A549 (cell line): ENCODE results near the gene PLSCR3. TPM values are rescaled to one million over a fixed set of nuclear protein-coding genes. Genes with fewer than 3 reads are reported as not detected.
A peak's percentile ranks its signal among the peaks of the same experiment; 100 is the strongest.

Experiments
- ATAC-seq, 2 experiments: fragments of 200-7000 bp in 1 of 2; fragments of >200 bp in 1 of 2; cut with Nextera tagmentation in 1 of 2; cut with Tn5 transposase in 1 of 2; 3 replicates each; pipeline versions ENCODE4 v1.8.0 to v1.9.1; 2018 to 2020; ENCODE audit warnings: mild to moderate bottlenecking in 1 of 2, moderate library complexity in 1 of 2
- CTCF ChIA-PET: fragments of 300-600 bp; sonication (Branson Sonifier 250); formaldehyde crosslinking; extraction: SDS; loops from one replicate; lab custom pipeline; 2021; ENCODE audit warnings: antibody characterized with exemption, inconsistent platforms; lab: Yijun Ruan, JAX
- POLR2A ChIA-PET: fragments of 350-600 bp; formaldehyde crosslinking; extraction: SDS; loops from one replicate; lab custom pipeline; 2021; ENCODE audit warnings: antibody characterized with exemption, inconsistent platforms; lab: Yijun Ruan, JAX
- DNase-seq, 2 experiments: peaks; one replicate each; pipeline versions ENCODE4 v3.0.0 to v3.0.0-alpha.2; 2011 to 2016; ENCODE audit warnings: low read depth in 1 of 2, low spot score in 1 of 2
- FAIRE-seq: peaks from 2 replicates; lab custom pipeline; 2011; peaks lifted over from hg19 to GRCh38; lab: Jason Lieb, UNC
- H3K27ac ChIP-seq, 2 experiments: fragments of >200 bp; sonication (Bioruptor Twin); formaldehyde crosslinking; 3 replicates each; pipeline ENCODE4 v1.5.1; 2016 to 2017
- H3K4me1 ChIP-seq: fragments of >200 bp; sonication (Bioruptor Twin); formaldehyde crosslinking; 3 replicates; pipeline ENCODE4 v1.6.1; 2016
- H3K4me2 ChIP-seq: fragments of >200 bp; sonication (Bioruptor Twin); formaldehyde crosslinking; 3 replicates; pipeline ENCODE4 v1.6.1; 2016
- H3K4me3 ChIP-seq: fragments of >200 bp; sonication (Bioruptor Twin); formaldehyde crosslinking; 3 replicates; pipeline ENCODE4 v1.5.1; 2016
- H3K9me3 ChIP-seq: fragments of >200 bp; sonication (Bioruptor Twin); formaldehyde crosslinking; 3 replicates; pipeline ENCODE4 v1.6.1; 2016
- BCL3 ChIP-seq: fragments of >200 bp; sonication (Bioruptor Twin); formaldehyde crosslinking; IDR thresholded peaks from 3 replicates; pipeline ENCODE4 v1.6.1; 2016
- CBX2 ChIP-seq: fragments of 200-600 bp; sonication (generic); IDR thresholded peaks from 2 replicates; pipeline ENCODE4 v1.6.1; 2016; ENCODE audit warnings: low read depth, mild to moderate bottlenecking, borderline replicate concordance
- E2F6 ChIP-seq: IDR thresholded peaks from 2 replicates; pipeline ENCODE4 v1.6.1; 2012; ENCODE audit warnings: low read depth, borderline replicate concordance
- GATA3 ChIP-seq: IDR thresholded peaks from 2 replicates; pipeline ENCODE4 v1.6.1; 2012; ENCODE audit warnings: borderline replicate concordance
- HEYL ChIP-seq: fragments of 250-450 bp; sonication (Bioruptor Pico); IDR thresholded peaks from 2 replicates; pipeline ENCODE4 v1.8.0; 2021; ENCODE audit warnings: mild to moderate bottlenecking, moderate library complexity
- JUN ChIP-seq, 2 experiments: fragments of >200 bp; sonication (Bioruptor Twin); formaldehyde crosslinking; IDR thresholded peaks; 2 replicates in 1 of 2; 3 replicates in 1 of 2; pipeline ENCODE4 v1.6.1; 2016 to 2017
- JUNB ChIP-seq: fragments of >200 bp; sonication (Bioruptor Twin); formaldehyde crosslinking; IDR thresholded peaks from 2 replicates; pipeline ENCODE4 v1.6.1; 2016
- MAFK ChIP-seq: fragments of 450-650 bp; IDR thresholded peaks from 2 replicates; pipeline ENCODE4 v1.6.1; 2014; ENCODE audit not compliant: partially characterized antibody
- PBX3 ChIP-seq: IDR thresholded peaks from 2 replicates; pipeline ENCODE4 v1.6.1; 2012
- PHF8 ChIP-seq: fragments of 200-600 bp; sonication (generic); IDR thresholded peaks from 2 replicates; pipeline ENCODE4 v1.6.1; 2016; ENCODE audit warnings: low read depth, mild to moderate bottlenecking, antibody characterized with exemption, moderate library complexity, borderline replicate concordance
- POLR2A ChIP-seq: IDR thresholded peaks from 2 replicates; pipeline ENCODE4 v1.6.1; 2012; ENCODE audit warnings: mild to moderate bottlenecking, low read length
- RAD21 ChIP-seq, 2 experiments: fragments of >200 bp in 1 of 2; sonication (Bioruptor Twin) in 1 of 2; formaldehyde crosslinking in 1 of 2; IDR thresholded peaks in 1 of 2; conservative IDR thresholded peaks in 1 of 2; 2 replicates in 1 of 2; 3 replicates in 1 of 2; pipeline ENCODE4 v1.6.1; 2012 to 2018; ENCODE audit warnings: inconsistent platforms in 1 of 2
- TFCP2L1 ChIP-seq: fragments of 250-450 bp; sonication (Bioruptor Pico); IDR thresholded peaks from 2 replicates; pipeline ENCODE4 v1.5.0; 2021; ENCODE audit warnings: mild to moderate bottlenecking
- WGBS: methylation state at CpG from one replicate; pipeline ENCODE4 v1.1.6; 2017; ENCODE audit errors: missing lambda C conversion rate; 5-methylcytosine and 5-hydroxymethylcytosine counted together
- polyA plus RNA-seq, 4 experiments: library from polyadenylated mRNA; depleted of rRNA in 3 of 4; stranded (reverse); fragments of >200 nt; fragmentation: RNase III in 1 of 4; extraction: RNeasy Plus Mini Kit Qiagen cat#74134 plus additional on column Dnase treatment in 1 of 4; gene quantifications; 2 replicates in 3 of 4; 3 replicates in 1 of 4; pipeline ENCODE4 v1.2.3, GENCODE V29; 2011 to 2017

The PLSCR3 gene
- polyA plus RNA-seq, 2 of the 4 experiments (the other 2 are of a cell fraction) = 11.0 to 29.6 TPM

- Histone ChIP-seq H3K4me3 (no peak overlapping the region), H3K4me1 (peaks cover 19% of the 10 kb centered on the region), H3K4me2 (peak overlapping the region; percentile 99), H3K9me3 (no peaks in the 10 kb centered on the region), H3K27ac (no peak overlapping the region)
- no peak for DNase-seq
- peak; percentile 30 for TF ChIP-seq MAFK
- TF ChIP-seq RAD21 (conservative IDR thresholded peaks at IDR 0.05 in 1 of 2, IDR thresholded peaks at IDR 0.05 in 1 of 2) = no peak
- 78% methylated on average over 11 of the region's 12 CpGs for WGBS
- ChIA-PET CTCF (interaction anchor here (0.8 to 2.5 kb wide), 9 partner anchors 10 to 155 kb away, joined by 3 to 15 read pairs (median 3); partner anchors contain the start of gene SENP3), POLR2A (interaction anchor here (1.2 kb wide), 2 partner anchors 12 to 31 kb away, joined by 3 to 4 read pairs; partner anchors contain the start of gene PLSCR3)
- FAIRE-seq = no peak
- no peak for ATAC-seq
Measured at GRCh38 chr17:7406235-7406825, 12.0 kb upstream of the PLSCR3 start.

- Histone ChIP-seq H3K4me1 (peaks cover 22% of the 10 kb centered on the region), H3K4me2 (peak overlapping the region; percentile 99), H3K9me3 (no peaks in the 10 kb centered on the region), H3K4me3 (peak overlapping the region; percentile 88), H3K27ac (peak overlapping the region; percentile 81 to 92)
- 52% methylated on average over 18 of the region's 38 CpGs for whole genome bisulfite sequencing
- no peak for TF ChIP-seq CBX2
- ATAC-seq (no peak), FAIRE-seq (no peak), DNase-seq (no peak)
- POLR2A ChIA-PET = interaction anchor here (1.2 kb wide), 2 partner anchors 11 to 31 kb away, joined by 3 to 4 read pairs; partner anchors contain the start of gene PLSCR3
- CTCF ChIA-PET = interaction anchor here (0.5 to 3.2 kb wide), 7 partner anchors 18 to 156 kb away, joined by 3 to 15 read pairs (median 5); partner anchors contain the start of gene SENP3
Measured at GRCh38 chr17:7405350-7406234, 11.3 kb upstream of the PLSCR3 start.

GRCh38 chr17:7404737-7405349 lies 10.5 kb upstream of the PLSCR3 start:
- FAIRE-seq (no peak), ATAC-seq (peak; percentile 38 to 43), DNase-seq (peak in 1 of 2 experiments; percentile 56)
- Histone ChIP-seq H3K4me1 (peaks cover 28% of the 10 kb centered on the region), H3K4me3 (peak overlapping the region; percentile 88), H3K9me3 (no peaks in the 10 kb centered on the region), H3K4me2 (peak overlapping the region; percentile 99), H3K27ac (peak overlapping the region; percentile 81 to 92)
- CTCF ChIA-PET = interaction anchor here (0.7 to 3.4 kb wide), 8 partner anchors 32 to 156 kb away, joined by 3 to 29 read pairs (median 7); partner anchors contain the start of gene SENP3
- peak; percentile 44; the same call in 1 of the 2 replicates for TF ChIP-seq POLR2A
- TF ChIP-seq E2F6 = peak; percentile 17; the same call in 1 of the 2 replicates
- peak; percentile 82 for TF ChIP-seq PHF8
- peak in 1 of 2 experiments; percentile 68; a peak in 3 of 5 replicates for TF ChIP-seq JUN (IDR thresholded peaks at IDR 0.05)
- 0 out of 3 replicates have a peak, but pooled peaks have one; percentile 58 for TF ChIP-seq BCL3
- no peak for TF ChIP-seq GATA3
- TF ChIP-seq RAD21 (conservative IDR thresholded peaks at IDR 0.05 in 1 of 2, IDR thresholded peaks at IDR 0.05 in 1 of 2) = 0 out of 5 replicates have a peak, but pooled peaks of 1 of the 2 experiments have one; percentile 26
- peak; percentile 23; the same call in 1 of the 2 replicates for TF ChIP-seq TFCP2L1 (CRISPR knock-in tag)
- TF ChIP-seq PBX3 = no peak
- TF ChIP-seq JUNB = no peak
- no peak for TF ChIP-seq HEYL (CRISPR knock-in tag)
- POLR2A ChIA-PET = interaction anchor here (0.8 to 2.4 kb wide), 20 partner anchors 10 to 282 kb away, joined by 3 to 26 read pairs (median 6); partner anchors contain the start of genes CHRNB1, MPDU1, PLSCR3 and POLR2A
- under 1% methylated on average over 25 of the region's 65 CpGs for WGBS
